DOHH2 (cell line): ENCODE results near the gene MVD.

ENCODE experiments used
- EZH2phosphoT487 ChIP-seq: fragments of 200-600 bp; sonication (generic); IDR thresholded peaks from 2 replicates; pipeline ENCODE4 v1.6.1; 2017; ENCODE audit warnings: borderline replicate concordance, mild to moderate bottlenecking, antibody characterized with exemption, low read length, moderate library complexity, mixed read lengths
- TF ChIP-seq, protein P1 (sequence below): fragments of 200-600 bp; sonication (generic); IDR thresholded peaks from one replicate; pipeline ENCODE4 v1.5.1; 2014; ENCODE audit warnings: antibody characterized with exemption, mild to moderate bottlenecking, low read depth, low read length; ENCODE audit not compliant: poor library complexity, severe bottlenecking

DNA sequence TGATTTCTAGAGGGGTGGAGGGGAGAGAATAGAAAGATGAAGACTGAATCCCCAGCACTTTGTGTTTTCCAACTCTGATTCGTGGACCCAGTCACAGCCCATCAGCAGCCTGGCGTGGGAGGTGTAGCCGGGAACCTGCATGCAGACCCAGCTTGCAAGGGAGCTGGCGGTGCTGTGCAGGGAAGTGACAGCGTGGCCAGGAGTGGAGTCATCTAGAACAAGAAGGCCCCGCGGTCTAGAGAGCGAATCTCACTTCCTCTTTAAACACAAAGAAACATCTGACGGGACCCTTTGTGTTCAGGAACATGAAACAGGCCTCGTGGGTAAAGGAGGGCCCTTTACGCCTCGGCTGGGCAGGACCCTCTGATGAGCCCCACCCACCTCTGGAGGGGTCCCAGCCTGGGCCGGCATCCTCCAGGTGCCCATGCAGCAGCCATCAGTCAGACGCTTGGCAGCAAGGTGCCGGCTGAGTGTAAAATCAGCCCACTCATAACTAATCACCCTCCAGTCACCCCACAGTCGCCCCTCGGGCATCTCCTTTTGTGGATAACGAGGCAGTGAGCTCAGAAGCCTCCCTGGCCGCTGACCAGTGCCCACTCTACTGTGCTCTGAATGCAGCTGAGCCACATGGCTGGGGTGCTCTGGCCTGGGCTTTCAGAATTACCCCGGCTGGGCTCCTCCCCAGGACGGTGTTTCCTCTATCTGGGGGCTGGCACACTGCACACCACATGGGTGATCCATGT is 19.0 kb upstream of the MVD start:
- TF ChIP-seq, protein P1, sequence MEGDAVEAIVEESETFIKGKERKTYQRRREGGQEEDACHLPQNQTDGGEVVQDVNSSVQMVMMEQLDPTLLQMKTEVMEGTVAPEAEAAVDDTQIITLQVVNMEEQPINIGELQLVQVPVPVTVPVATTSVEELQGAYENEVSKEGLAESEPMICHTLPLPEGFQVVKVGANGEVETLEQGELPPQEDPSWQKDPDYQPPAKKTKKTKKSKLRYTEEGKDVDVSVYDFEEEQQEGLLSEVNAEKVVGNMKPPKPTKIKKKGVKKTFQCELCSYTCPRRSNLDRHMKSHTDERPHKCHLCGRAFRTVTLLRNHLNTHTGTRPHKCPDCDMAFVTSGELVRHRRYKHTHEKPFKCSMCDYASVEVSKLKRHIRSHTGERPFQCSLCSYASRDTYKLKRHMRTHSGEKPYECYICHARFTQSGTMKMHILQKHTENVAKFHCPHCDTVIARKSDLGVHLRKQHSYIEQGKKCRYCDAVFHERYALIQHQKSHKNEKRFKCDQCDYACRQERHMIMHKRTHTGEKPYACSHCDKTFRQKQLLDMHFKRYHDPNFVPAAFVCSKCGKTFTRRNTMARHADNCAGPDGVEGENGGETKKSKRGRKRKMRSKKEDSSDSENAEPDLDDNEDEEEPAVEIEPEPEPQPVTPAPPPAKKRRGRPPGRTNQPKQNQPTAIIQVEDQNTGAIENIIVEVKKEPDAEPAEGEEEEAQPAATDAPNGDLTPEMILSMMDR, result no peak
- no peak for TF ChIP-seq EZH2phosphoT487
